Activated T-cell treated with anti-CD3 and anti-CD28 coated beads for 48 hours (primary cell): ENCODE data around the gene ARMC7.
"Not testable (repeated sequence)": the region's sequence is repeated elsewhere in the genome, so short reads cannot be mapped to it uniquely, and the experiment has no call there.

Source experiments
- DNase-seq: peaks from one replicate; pipeline ENCODE4 v3.0.0-alpha.2; 2020; ENCODE audit warnings: low read depth

ARMC7 gene

DNA sequence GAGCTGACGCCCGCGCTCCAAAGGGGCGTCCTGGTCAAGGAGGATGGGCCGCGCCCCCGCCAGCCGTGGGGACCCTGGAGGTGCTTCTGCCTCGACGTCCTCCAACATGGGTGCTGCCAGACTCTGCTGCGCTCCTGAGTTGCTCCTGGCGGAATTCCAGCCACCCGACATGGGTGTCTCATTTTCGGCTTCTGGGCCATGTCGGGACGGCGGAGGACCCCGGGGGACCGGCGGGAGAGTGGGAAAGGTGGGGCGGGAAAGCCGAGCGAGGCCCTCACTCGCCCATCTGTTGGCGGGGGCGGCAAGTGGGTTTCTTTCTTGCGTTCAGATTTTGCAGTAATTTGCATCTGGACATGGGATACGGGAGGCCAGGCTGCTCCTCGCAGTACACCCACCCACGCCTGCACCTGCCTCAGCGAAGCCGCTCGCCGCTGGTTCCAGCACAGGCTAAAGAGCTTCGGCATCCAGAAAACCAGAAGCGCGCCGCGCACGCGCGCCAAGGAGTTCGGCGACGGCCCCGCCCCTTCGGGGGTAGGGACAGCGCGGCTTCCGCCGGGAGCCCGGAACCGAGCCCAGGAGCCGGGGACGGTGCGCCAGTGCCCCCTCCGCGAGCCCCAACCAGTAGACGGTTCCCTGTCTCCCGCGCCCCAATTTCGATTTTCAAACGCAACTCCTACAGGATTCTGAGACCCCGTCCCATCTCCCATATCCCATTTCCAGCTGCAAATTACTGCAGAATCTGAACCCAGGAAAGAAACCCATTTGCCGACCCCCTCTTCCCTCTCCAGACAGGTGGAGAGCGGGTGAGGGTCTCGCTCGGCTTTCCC is at the start of gene ARMC7:
TSS of gene ARMC7 (plus strand) at position 563 of the 827 bp plus-strand sequence. CDS start 320 bp downstream, outside the sequence.
- DNase-seq, result peak; percentile 94

DNA sequence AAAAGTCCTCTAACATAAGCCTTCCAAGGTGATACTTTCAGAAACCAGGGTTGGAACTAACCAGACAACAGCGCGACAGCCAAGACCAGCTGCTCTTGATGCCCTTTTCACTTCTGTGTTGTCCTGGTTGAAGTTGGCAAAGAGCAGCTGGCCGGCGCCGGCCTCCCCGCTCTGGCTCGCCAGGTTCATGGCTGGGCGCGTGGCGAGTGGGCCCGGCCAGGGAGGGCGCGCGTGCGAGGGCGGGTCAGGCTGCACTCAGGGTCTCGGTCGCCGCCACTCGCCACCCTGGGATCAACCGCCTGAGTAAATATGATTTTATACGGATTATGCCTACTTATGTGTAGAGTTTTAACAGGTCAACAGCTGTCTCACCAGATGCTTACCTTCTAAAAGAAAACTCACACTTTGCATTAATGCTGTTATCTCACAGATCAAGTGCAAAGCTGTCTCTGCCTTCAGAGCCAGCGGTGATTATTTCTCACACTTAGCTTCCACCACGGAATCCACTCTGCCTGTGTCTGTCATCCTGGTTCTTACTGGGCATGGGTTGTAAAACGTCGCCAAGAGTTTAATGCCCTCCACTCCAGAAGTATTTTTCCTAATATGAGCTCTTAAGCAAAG is 49.2 kb upstream of the ARMC7 start:
- no peak for DNase-seq

DNA sequence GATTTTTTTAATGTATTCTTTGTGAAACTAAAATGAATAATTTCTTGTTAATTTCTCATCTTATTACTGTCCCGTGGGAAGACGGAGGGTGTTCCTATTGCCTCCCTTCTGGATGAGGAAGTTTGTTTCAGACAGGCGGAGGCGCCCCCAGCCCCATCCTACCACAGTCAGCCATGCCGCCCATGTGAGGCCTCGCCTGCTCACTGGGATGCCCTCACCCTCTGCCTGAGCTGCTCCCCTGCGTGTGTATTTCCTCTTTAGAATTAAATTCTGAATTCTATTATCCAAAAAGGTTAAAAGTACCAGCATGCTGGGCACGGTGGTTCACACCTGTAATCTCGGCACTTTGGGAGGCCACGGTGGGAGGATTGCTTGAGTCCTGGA is 48.7 kb upstream of the ARMC7 start:
- DNase-seq, result no peak

DNA sequence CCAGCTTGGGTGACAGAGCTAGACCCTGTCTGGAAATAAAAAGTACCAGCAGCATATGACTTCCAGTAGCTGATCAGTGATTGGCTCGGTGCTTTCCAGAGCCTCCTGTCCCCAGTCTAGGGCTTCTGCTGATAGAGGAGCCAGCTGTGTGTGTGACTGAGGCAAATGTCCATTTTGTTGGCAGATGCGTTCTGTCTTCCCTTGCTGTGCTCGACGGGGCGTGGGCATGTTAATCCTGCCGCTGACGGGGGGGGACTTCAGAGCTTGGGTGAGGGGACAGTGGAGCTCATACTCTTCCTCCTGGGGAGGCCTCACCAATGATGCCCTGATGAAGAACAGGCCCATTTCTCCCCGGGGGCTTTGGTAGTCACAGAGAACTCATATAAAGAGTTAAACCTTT is 48.2 kb upstream of the ARMC7 start:
- DNase-seq, result no peak

DNA sequence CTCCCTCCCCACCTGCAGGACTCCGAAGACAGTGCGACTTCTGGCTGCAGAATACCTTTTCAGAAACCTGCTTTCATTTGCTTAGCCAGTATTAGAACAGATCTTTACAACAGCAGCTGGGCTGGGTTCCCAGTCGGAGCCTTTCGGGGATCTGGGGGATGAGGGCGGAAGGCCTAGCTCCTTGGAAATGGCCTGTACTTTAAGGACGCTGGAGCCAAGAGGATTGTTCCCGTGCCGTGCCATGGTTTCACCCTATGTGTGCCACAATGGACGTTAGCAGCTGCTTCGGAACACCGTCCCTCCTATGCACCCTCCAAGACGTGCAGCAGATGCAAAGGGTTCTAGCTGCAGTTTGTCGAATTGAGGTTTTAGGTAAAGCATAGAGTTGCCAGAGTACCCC is 46.6 kb upstream of the ARMC7 start:
- no peak for DNase-seq

DNA sequence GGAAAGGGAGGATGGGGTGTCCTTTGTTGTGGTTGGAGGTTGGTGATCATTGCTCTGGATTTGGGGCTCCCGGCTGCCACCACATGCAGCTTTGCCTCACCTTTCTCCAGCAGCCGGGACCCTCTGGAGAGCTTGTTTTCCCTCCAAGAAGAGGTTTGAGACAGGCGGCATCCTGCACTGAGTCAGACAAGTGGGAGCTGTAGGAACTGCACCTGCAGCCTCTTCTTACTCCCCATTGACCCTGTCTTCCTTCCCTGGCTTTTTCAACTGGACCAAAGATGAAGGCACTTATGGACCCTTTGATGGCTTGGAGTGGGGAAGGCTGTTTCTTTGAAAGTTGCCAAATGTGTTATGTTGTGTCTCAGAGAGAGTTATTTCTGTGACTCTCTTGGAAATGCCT is 46.1 kb upstream of the ARMC7 start:
- no peak for DNase-seq

DNA sequence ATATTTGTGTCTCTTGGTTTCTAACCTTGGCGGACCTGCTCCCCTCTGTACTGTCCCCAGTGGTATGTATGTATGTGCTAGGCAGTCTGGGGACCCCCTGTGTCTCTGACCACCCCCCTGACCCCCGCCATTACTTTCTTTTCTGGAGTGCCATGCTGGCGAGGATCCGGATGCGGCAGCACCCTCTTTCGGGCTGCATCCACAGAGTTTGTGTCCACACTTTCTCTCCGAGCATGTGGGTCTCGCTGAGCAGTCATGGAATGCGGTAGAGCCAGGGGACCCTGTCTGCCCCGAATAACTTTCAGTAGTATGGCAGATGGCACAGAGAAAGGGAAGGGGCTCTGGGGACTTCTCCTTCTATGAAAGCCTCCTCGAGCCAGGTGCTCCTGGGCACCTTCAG is 45.7 kb upstream of the ARMC7 start:
- no peak for DNase-seq

DNA sequence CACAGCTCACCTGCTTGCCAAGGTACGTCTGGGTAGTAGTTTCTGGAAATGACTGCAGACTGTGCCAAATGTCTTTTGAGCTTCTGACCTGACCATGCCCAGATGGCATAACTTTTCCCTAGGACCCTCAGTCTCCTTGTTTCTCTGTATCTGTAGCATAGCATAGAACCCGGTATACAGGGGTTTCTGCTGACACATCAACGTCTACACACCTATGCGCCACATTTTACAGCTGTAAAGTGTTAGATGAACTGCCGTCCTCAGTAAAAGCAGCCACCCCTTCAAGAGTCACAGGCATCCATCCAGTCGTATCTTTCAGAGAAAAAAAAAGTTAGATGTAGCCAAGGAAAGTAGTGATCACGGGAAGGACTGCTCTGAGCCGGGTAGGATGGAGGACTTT is 45.3 kb upstream of the ARMC7 start:
- no peak for DNase-seq

DNA sequence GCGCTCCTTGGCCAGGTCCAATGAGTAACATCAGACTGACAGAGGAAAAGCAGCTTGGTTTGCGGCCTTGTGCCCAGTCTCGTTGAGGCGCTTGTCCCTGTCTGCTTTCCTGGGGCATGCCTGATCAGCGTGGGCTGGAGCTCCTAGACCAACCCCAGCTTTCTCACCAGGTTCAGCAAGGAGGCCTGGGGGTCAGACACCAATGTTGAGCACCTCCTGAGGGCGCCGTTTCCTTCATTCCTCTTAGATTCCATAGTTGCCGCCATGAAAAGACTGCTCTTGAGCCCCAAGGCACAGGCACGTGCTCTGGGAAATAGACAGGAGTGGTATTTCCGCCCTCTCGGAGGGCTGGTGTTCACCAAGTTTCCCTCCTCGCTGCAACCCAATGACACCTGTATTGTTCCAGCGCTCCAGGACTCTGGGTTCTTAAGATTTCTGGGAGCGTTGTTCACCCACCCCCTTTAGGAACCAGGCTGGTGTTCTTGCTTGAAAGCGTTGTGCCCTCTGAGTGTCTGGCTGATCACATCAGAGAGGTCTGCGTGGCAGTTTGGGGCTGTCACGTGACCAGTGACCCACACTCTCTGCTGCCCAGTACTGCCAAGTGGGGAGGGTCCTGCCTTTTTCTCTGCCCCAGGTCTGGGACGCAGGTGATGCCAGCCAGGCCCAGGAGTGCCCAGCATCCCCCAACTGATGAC is 44.8 kb upstream of the ARMC7 start:
- DNase-seq, result no peak

DNA sequence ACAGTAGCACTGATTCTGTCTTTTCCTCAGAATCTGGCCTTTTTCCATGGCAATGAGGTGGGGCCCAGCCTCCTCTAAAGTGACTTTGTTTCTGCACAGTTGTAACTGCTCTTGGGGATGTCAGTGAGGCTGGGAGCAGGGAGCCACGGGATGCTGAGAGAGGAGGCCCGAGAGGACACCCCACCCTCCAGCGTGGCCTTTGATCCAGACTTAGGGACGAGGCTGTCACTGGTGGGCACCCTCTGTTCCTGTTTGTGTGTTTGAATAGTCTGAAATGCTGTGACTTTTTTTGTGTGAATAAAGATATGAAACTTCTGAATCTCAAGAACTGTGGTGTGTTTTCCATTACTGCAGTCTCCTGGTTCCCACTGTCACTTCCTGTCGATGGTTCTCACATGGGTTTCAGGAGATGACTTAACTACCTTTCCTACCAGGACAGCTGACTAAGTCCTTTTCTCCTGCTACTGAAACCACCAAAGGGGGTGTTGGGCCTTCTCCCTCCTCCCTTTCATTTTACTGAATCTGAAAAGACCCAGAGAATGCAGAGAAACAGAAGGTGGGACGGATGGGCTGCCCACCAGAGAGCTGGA is 44.1 kb upstream of the ARMC7 start:
- DNase-seq, result no peak

DNA sequence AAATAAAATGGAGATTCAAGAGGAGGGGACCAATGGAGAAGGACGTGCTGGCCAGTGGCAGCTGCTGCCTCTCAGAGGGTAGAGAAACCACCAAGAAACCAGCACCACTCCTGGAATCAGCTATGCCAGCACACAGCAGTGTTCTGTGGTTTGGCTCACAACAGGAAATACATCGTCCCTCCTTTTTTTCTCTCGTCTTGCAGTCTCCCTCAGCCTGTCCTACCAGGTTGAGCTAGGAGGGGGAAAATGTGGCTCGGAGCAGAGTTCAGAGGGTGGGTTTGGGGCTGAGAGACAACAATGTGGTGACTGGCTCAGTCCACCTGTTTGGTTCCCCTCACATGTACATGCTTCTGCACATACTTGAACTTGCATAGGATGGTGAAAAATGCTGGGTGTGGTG is 41.9 kb upstream of the ARMC7 start:
- no peak for DNase-seq

DNA sequence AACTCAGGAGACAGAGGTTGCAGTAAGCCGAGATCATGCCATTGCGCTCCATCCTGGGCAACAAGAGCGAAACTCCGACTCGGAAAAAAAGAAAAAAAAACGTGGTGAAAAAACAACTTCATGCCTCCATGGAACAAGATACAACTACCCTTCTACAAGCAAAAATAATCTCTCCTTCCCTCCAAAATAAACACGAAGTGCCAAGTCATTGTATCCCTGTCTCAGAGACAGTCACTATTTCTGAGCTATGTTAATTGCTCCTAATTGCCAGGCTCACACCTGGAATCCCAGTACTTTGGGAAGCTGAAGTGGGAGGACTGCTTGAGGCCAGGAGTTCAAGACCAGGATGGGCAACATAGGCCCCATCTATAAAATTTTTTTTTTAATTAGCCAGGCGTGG is 41.0 kb upstream of the ARMC7 start:
- DNase-seq, result no peak

DNA sequence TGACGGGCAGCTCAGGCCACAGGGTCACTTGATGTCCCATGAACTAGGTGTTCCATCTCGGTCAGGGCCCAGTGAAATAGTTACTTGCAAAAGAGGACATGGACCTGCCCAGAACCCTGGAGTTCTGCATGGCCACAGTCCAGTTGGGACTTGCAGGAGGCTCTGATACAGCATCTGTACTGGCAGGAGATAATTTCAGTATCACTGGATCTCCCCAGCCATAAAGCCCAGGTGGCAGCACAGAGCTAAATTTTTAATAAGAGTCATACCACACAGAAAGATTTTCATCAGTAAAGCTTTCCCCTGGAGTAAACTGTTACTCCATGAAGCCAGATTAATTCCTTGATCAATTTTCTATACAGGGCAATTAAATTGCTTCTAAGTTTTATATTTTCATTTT is 40.0 kb upstream of the ARMC7 start:
- no peak for DNase-seq

DNA sequence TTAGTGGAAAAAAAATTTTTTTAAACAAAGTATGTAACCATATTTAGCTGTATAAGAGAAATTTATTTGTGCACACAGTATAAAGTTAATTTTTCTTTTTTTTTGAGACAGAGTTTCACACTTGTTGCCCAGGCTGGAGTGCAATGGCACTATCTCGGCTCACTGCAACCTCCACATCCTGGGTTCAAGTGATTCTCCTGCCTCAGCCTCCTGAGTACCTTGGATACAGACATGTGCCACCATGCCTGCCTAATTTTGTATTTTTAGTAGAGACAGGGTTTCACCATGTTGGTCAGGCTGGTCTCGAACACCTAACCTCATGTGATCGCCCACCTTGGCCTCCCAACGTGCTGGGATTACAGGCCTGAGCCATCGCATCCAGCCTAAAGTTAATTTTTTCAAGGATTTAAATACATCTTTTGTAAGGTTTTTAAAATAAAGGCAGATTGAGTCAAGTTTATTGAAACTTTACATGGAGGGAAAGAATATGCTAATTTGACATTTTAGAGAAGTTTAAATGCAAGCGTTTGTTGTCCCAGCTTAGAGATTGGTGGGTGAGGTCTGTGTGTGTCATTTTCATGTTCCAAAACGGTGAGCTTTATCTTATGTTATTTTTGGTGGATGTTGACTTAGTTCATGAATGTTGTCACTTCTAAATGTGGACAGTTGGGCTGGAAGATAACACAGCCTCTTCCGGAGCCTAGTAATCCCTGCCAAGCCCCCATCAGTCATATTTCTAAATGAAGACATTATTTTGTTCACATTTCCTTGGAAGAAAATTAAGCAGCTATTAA is 38.1 kb upstream of the ARMC7 start:
- not testable (repeated sequence) for DNase-seq

DNA sequence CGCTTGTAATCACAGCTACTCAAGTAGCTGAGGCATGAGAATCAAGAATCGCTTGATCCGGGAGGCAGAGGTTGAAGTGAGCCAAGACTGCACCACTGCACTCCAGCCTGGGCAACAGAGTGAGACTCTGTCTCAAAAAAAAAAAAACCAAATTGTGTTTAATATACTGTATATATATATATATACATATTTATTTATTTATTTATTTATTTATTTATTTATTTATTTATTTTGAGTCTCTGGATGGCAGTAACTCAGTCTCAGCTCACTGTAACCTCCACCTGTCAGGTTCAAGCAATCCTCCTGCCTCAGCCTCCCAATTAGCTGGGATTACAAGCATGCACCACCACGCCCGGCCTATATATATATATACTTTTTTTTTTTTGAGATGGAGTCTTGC is 36.9 kb upstream of the ARMC7 start:
- not testable (repeated sequence) for DNase-seq

DNA sequence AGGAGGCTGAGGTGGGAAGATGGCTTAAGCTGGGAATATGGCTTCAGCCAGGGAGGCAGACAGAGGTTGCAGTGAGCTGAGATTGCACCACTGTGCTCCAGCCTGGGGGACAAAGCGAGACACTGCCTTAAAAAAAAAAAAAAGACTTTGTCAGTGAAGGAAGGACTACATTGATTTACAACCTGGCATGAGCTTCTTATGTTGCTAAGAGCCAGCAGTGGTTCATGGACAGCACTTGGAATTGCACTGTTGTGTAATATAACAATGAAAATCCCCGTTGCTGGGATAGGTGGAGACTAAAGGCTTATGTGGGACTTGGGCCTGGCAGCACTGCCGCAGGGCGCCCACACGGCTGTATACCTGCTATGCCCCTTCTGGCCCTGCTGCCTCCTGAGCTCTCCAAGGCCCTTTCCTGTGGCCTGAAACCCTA is 36.1 kb upstream of the ARMC7 start:
- DNase-seq, result no peak

DNA sequence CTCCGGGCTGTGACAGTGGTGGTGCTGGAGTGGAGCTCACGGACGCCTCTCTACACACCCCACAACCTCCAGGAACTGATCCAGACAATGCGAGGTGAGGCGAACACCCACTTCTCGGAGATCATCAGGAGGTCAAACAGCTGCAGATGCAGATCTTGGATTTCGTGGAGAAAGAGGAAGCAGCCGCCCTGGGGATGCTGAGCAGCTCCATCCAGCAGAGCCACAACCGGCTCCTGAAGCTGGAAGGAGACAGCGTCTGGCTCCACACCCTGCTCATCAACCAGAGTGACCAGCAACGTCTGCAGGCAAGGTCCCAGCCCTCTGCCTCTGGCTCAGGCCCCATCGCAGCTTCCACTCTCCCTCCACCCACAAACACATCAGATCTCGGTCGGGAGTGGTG is 35.2 kb upstream of the ARMC7 start:
- DNase-seq, result no peak

DNA sequence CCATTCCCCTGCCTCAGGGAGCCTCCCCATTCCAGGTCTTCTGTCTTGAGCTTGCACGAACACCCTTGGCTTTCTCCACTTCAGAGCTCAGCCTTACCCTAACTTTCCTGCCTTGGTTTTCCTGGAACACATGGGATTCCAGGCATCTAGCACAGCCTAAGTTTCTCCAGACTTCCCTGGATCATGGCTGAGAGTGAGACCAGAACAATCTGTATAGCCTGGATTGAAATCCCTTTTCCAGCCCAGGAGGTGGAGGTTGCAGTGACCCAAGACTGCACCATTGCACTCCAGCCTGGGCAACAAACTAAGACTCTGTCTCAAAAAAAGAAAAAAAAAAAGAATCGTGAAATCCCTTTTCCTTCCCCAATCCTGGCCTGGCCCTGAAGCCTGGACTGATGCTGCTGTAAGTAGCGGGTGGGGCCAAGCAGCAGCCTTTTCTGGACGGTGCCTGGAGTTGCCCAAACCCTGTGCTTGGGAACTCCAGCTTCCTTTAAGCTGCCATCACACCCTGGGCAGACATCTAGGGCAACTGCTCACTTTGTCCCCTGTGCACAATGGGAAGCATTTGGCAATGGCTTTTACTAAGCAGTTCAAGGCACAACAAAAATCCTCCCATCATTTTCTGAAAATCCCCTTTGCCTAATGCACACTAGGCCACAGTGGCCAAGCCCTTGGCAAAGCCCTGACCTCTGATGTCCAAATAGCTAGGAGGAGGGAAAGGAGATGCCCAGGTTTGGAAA is 34.0 kb upstream of the ARMC7 start:
- no peak for DNase-seq

DNA sequence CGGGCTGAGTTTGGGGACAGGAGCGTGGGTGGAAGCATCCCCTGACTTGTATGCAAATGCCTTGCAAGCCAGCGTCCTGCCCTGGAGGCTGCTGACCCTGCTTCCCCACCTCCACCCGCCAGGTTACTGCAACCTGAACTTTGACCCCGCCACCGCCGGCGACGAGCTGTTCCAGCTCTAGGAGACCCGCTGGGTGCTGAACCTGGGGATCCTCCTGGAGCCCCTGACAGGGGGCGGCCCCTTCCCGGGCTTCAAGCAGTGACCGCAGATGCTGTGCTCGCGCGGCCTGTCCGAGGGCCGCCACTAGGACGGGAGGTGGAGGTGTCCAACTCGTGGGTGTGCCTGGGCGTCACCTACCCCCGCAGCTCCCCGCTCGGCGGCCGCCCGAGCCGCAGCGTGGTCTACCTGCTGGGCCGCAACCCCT is 32.7 kb upstream of the ARMC7 start:
- DNase-seq, result no peak

DNA sequence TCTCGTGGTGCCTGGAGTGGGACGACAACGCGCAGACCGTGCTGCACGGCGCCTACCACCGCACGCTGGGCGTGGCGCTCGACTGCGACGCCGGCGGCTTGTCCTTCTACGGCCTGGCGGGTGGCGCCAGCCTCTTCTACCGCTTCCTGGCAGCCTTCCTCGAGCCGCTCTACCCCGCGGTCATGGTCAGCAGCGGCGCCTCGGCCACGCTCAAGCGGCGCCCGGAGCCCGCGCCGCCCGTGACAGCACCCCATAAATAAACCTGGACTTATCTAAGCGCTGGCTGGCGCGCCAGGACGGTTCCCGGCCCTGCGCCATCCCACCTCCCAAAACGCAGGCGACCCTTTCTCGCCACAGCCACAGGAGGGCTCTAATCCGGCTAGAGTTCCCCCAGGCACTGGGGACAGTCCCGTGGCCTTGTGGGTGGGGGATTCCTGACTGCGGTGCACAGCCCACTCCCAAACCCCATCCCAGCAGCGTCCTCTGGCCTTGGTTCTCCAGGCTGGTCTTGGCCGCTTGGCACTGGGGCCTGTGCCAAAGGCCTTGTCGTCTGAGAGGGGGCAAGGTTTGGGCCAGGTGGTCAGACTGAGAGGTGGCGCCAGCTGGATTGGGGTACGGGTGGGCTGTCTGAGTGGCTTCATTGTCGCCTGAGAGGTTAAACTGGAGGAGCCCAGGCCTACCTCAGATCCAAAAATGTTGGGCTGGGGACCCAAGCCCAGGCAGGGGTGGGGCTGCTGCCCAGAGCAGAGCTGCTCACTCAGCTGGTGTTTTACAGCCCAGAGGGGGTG is 32.1 kb upstream of the ARMC7 start:
- DNase-seq, result peak; percentile 45
